ENCODE measurements around the gene PNPLA3.
A peak's percentile ranks its signal among the peaks of the same experiment; 100 is the strongest.

Gene PNPLA3

DNA sequence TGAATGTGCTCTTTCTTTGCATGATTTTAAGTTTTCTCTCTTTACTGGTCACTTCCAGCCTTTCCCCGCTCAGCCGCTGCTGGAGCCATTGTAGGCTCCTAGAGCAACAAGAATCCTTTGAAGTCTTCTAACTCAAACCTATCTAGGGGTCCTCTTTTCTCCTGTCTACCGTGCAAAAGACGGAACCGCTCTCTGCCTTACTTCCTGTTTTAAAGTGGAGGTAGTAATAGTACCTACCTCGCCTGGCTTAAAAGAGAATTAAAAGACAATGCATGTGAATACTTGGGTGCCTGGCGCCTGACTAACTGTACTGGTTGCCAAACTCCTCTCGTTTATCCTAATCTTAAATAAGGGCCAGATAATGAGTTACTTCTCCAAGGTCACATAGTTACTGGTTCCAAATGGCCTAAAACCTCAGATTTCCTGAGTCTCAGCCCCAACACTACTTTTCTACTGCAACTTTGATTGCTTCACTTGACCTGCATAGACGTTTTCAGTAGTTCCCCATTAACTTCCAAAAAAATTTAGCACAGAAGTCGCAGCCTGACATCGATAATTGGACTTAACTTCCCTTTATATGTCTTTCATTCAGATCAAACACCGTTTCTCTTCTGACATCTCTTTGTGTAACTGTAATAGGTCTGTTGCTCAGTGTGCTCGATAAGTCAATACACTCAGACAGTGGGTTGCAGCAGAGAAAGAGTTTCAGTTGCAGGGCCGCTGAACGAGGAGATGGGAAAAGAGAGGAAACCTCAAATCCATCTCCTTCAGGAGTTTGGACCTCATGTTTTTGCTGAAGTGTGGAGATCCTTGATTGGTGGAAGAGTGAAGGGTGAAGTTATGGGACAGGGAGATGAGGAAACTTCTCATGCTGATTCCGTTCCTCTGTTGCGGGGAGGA is 32.5 kb downstream of the PNPLA3 start:
- TF ChIP-seq, protein P1, sequence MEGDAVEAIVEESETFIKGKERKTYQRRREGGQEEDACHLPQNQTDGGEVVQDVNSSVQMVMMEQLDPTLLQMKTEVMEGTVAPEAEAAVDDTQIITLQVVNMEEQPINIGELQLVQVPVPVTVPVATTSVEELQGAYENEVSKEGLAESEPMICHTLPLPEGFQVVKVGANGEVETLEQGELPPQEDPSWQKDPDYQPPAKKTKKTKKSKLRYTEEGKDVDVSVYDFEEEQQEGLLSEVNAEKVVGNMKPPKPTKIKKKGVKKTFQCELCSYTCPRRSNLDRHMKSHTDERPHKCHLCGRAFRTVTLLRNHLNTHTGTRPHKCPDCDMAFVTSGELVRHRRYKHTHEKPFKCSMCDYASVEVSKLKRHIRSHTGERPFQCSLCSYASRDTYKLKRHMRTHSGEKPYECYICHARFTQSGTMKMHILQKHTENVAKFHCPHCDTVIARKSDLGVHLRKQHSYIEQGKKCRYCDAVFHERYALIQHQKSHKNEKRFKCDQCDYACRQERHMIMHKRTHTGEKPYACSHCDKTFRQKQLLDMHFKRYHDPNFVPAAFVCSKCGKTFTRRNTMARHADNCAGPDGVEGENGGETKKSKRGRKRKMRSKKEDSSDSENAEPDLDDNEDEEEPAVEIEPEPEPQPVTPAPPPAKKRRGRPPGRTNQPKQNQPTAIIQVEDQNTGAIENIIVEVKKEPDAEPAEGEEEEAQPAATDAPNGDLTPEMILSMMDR (IDR thresholded peaks at IDR 0.05; ENCODE audit: control insufficient read depth, insufficient read depth, low read depth, low read length, missing control alignments) = no peak
- no peak for DNase-seq (ENCODE audit: low read depth)
- peak overlapping the region; percentile 92 for H3K4me3 ChIP-seq (ENCODE audit: control insufficient read depth, low read depth, low read length)

DNA sequence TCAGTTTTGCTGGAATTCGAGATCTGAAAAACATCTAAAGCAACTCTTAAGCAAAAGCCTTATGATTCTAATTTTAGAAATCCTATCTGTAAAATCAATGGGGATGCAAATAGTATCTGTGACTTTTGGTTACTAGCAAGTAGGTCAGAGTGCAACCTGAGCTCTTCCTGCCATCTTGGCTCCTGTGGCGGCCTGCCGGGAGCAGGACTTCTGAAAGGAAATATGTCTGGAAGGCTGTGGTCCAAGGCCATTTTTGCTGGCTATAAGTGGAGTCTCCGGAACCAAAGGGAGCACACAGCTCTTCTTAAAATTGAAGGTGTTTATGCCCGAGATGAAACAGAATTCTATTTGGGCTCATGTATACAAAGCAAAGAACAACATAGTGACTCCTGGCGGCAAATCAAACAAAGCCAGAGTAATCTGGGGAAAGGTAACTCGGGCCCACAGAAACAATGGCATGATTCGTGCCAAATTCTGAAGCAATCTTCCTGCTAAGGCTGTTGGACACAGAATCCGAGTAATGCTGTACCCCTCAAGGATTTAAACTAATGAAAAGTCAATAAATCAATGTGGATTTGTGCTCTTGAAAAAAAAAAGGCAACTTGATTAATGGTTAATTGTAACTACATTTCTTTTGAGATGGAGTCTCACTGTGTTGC is 33.3 kb downstream of the PNPLA3 start:
- DNase-seq (ENCODE audit: low read depth) = no peak
- TF ChIP-seq, protein P1 (IDR thresholded peaks at IDR 0.05; ENCODE audit: control insufficient read depth, insufficient read depth, low read depth, low read length, missing control alignments) = no peak
- no peak overlapping the region for H3K4me3 ChIP-seq (ENCODE audit: control insufficient read depth, low read depth, low read length)

DNA sequence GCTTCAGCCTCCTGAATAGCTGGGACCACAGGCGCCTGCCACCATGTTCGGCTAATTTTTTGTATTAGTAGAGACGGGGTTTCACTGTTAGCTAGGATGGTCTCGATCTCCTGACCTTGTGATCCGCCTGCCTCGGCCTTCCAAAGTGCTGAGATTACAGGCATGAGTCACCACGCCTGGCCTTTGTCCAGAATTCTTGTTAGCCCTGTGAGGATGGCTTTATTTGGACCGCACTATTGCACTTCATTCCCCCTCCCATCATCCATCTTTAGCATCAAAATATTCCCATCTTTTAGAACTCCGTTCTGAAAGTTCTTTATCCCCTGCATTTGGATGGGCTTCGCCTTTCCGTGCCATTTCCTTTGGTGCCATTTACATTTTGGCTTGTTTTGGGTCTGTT is 34.3 kb downstream of the PNPLA3 start:
- no peak overlapping the region for H3K4me3 ChIP-seq (ENCODE audit: control insufficient read depth, low read depth, low read length)
- no peak for DNase-seq (ENCODE audit: low read depth)
- TF ChIP-seq, protein P1 (IDR thresholded peaks at IDR 0.05; ENCODE audit: control insufficient read depth, insufficient read depth, low read depth, low read length, missing control alignments) = no peak

DNA sequence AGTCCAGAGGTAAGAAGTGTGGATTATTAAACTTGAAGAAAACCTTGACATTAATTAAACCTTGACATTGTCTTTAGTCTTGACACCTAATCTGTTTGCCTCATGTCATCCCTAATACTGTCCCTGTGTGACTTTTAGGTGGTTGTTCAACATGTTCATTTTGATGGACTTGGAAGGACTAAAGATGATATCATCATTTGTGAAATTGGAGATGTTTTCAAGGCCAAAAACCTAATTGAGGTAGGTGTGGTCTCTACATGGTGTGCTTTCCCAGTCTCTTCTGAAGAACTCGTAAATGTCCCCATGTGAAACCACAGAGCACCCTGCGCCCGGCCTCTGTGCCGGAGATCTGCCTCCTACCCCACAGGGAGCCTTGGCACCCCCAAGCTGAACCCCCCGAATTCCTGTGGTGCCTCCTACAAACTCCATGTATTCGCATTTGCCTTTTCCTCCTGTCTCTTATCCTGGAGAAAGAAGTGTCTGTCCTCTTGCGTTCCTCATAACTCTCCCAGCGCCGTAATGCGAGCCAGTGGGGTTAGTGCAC is 40.8 kb downstream of the PNPLA3 start:
- no peak overlapping the region for H3K4me3 ChIP-seq (ENCODE audit: control insufficient read depth, low read depth, low read length)
- TF ChIP-seq, protein P1 (IDR thresholded peaks at IDR 0.05; ENCODE audit: control insufficient read depth, insufficient read depth, low read depth, low read length, missing control alignments) = no peak
- no peak for DNase-seq (ENCODE audit: low read depth)

DNA sequence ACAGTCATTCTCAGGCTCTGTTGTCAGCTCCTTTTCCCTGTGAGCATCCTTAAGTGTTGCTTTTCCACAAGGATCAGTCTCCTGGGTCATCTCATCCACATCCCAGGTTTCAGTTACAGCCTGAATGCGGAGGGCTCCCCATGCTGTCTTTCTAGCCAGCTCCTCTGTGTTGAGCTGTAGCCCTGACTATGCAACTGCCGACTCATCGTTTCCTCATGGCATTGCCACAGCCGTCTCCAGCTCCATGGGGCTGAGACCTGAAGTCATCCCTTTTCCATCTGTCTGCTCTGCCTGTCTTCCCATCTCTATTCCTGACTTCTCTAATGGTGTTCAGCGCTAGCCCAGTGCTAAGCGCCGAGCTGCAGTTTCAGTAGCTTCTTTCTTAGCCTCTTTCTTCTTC is 43.5 kb downstream of the PNPLA3 start:
- no peak overlapping the region for H3K4me3 ChIP-seq (ENCODE audit: control insufficient read depth, low read depth, low read length)
- no peak for DNase-seq (ENCODE audit: low read depth)
- TF ChIP-seq, protein P1 (IDR thresholded peaks at IDR 0.05; ENCODE audit: control insufficient read depth, insufficient read depth, low read depth, low read length, missing control alignments) = no peak

DNA sequence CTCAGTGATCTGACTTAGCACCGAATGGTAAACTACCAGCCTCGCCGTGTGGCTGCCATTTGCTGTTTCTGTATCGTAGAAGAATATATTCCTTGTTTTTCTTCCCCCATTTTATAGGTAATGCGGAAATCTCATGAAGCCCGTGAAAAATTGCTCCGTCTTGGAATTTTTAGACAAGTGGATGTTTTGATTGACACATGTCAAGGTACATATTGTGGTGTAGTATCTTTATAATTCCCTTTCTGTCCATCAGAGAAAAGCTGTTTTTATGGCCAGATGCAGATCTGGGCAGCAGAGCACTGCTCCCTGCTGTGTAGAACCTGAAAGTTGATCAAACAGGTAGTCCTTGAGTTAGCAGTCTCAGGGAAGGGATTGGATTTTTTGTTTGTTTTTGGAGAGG is 45.0 kb downstream of the PNPLA3 start:
- no peak overlapping the region for H3K4me3 ChIP-seq (ENCODE audit: control insufficient read depth, low read depth, low read length)
- DNase-seq (ENCODE audit: low read depth) = no peak
- TF ChIP-seq, protein P1 (IDR thresholded peaks at IDR 0.05; ENCODE audit: control insufficient read depth, insufficient read depth, low read depth, low read length, missing control alignments) = no peak

Measured in AG09309 (cell line).